GM19452 (cell line): Measurements from ENCODE around the gene KIF7.
"Not testable (repeated sequence)": the region's sequence is repeated elsewhere in the genome, so short reads cannot be mapped to it uniquely, and the experiment has no call there.

Source experiments
- ATAC-seq: cut with Tn5 transposase; IDR thresholded peaks from one replicate; pipeline ENCODE4 v1.9.1; 2021; ENCODE audit not compliant: unreplicated experiment

KIF7 gene

DNA sequence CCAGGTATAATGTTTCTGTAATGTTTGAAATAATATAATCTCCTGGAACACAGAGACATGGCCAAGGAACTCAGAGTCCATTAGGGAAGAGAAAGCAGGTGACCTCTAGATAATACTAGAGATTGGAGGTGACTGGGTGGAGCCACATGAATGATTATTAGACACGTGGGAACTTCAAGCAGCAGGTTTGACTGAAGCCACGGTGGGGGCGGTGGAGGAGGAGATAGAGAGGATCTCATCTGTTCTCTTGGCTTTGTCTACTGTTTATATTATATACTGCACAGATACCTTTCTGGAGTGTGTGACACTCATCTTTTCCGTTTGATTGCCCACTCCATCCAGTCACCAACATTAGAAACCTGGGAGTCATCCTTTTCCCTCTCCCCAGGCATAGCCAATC, 33.7 kb downstream of the KIF7 start:
- ATAC-seq, result no peak

GRCh38 chr15:89616228-89616627, 39.0 kb downstream of the KIF7 start:
- ATAC-seq, result no peak

DNA sequence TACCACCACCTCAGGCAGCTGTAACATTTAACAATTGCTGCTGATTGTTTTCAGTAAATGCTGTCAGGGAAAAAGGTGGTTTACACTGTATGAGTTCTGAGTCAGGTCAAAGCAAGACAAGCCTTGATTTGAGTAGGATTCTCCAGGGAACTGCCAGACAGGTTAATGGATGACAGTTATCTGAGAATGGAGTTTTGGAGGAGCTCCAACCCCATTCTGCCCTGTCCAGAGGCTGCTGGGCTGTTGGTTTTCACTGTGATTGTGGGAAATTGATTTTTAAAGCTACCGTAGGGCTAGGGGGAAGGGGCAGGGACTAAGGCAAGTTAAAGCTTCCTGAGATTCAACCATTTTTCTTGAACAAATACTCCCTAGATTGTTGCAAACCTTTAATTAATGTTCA, 40.1 kb downstream of the KIF7 start:
- ATAC-seq, result no peak

DNA sequence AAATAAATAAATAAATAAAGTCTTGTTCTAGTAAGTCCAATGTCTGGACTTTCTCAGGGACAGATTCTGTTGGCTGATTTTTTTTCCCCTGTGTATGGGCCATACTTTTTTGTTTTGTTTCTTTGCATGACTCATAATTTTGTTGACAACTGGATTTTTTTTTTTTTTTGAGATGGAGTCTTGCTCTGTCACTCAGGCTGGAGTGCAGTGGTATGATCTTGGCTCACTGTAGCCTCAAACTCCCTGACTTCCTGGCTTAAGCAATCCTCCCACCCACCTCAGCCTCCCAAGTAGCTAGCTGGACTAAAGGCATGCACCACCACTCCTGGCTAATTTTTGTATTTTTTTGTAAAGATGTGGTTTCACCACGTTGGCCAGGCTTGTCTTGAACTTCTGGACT, 41.1 kb downstream of the KIF7 start:
- no peak for ATAC-seq

GRCh38 chr15:89613031-89613430, 42.2 kb downstream of the KIF7 start:
- ATAC-seq, result no peak

DNA sequence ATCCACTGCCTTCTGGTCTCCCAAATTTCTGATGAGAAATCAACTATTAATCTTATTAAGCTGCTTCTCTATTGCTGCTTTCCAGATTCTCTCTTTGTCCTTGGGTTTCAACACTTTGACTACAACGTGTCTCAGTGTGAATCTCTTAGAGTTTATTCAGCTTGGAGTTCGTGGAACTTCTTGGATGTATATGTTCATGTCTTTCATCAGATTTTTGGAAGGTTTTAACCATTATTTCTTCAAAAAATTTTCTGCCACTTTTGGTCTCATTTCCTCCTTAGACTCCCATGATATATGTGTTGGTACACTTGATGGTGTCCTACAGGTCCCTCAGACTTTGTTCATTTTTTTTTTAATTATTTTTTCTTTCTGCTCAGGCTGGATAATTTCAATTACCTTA, 44.0 kb downstream of the KIF7 start:
- ATAC-seq, result no peak

- no peak for ATAC-seq
Observed at GRCh38 chr15:89599021-89599420, 56.2 kb downstream of the KIF7 start.

DNA sequence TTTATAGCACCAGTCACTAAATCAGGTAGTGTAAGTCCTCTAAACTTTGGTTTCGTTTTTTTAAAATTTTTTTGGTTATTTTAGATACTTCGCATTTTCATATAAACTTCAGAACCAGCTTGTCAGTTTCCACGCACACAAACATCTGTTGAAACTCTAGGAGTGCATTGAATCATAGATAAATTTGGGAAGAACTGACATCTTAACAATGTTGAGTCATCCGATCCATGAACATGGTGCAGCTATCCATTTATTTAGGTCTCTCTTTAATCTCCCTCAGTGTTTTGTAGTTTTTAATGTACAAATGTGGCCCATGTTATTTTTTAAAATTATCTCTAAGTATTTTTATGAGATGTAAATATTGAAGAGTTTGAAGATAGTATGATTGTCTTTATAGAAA, 62.2 kb downstream of the KIF7 start:
- ATAC-seq, result no peak

DNA sequence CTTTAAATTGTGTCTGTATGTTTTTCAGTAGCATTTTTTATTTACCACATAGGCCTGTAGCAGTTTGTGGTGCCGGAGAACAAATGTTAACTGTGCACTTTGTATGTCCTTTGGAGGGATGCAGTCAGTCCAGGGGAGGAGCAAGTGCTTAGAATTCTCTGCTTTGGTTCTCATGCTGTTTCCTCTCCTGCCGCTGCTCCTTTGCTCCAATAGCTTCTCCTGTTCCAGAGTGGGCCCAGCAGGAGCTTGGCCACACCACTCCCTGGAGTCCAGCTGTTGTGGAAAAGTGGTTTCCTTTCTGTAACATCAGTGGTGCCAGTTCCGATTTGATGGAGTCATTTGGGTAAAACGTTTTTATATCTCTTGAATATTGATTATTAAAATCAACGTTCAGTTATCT, 63.4 kb downstream of the KIF7 start:
- no peak for ATAC-seq

- no peak for ATAC-seq
Observed at GRCh38 chr15:89587955-89588354, 67.3 kb downstream of the KIF7 start.

- no peak for ATAC-seq
Observed at GRCh38 chr15:89586651-89587050, 68.6 kb downstream of the KIF7 start.

- not testable (repeated sequence) for ATAC-seq
Observed at GRCh38 chr15:89580747-89581146, 74.5 kb downstream of the KIF7 start.

GRCh38 chr15:89578146-89578545, 77.1 kb downstream of the KIF7 start:
- ATAC-seq, result no peak
